Left renal pelvis (tissue), 4 donors: ENCODE results near the gene TMEM17. TPM values are rescaled to one million over a fixed set of nuclear protein-coding genes. Genes with fewer than 3 reads are reported as not detected.

Experiments
- DNase-seq, 4 donors: peaks; one replicate each; pipeline ENCODE4 v3.0.0-alpha.2; 2013; ENCODE audit warnings: low read depth in 4 of 4, low spot score in 3 of 4
- polyA plus RNA-seq, 4 donors: library from polyadenylated mRNA; unstranded; fragments of 120-200 nt; gene quantifications; one replicate each; pipeline ENCODE4 v1.2.1, GENCODE V29; 2013; ENCODE audit not compliant: insufficient read length in 4 of 4

Gene TMEM17
- polyA plus RNA-seq, 4 donors = 5.1 to 6.5 (median 6.1) TPM

DNA sequence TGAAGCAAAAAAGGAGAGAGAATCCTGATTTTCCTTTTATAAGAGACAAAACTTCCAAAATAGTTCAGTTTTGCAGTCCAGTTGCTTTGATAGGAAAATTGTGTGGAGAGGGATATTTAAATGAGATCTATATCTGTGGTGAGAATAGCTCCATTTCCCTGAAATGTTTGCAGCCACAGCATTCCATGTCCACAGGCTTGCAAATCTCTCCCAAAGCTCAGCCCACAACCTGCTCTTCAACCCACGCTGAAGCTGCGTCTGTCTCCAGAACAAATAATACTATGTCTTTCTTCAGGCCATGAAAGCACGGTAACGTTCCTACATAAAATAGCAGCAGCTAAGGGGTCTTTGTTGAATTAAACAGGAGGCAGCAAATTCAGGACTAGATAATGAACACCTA lies 31.8 kb downstream of the TMEM17 start:
- DNase-seq = no peak

DNA sequence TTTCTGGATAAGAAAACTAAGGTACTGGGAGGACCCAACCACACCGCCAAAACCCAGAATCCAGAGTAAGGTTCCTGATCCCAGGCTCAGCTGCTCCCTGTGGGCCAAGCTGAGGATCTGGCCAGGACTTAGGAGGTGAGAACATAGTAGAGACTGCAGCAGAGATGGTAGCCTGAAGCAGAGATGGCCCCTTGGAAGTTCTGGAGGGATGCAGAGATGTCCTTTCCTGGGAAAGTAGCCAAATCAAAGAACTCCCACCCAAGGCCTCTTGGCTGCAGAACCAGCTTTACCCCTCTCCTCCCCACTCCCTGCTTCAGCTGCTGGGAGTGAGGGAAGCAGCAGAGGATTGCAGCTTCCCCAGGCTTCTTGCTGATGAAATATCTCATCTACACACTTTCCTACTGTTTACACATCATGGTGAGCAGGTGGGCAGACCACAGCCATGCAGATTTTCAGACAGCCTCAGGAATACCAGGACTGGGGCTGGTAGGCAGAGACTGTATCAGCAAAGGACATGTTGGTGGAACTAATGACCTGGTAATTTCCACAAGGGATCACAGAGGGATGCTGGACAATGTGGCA lies 32.7 kb downstream of the TMEM17 start:
- DNase-seq = no peak

DNA sequence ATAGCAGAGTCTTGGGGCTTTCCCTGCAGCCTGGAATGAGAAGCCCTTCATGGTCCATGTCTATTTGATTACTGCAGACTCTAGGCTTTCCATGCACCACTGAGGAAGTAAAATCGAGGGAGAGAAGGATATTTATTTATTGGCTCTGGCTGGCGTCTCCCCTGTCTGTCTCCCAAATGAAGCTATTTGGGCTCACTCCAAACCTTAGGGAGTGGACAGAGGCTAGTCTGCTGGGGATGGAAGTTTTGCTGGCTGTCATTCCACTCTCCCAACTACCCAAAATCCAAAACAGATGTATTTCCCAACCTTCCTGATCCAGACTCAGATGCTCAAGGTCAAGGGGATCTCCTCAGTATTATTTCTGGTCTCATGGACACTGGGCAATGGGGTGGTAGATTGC lies 33.7 kb downstream of the TMEM17 start:
- DNase-seq = no peak

DNA sequence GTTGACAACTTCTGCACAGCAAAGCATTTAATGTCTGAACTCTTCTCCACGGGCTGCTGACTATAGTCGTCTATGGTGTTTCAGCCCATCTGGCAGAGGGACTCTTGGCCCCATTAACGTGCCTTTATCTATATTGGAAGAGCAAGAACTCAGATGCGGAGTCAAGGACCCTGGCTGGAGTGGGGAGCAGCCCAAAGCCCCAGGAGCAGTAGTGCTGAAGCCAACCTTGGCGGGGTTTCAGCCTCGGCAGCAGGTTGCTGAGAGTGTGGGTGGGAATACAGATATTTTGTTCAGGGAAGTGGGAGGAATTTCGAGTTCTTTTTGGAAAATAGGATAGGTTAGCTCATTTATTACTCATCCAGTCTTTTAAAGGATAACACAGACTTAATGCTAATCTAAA lies 34.2 kb downstream of the TMEM17 start:
- no peak for DNase-seq

DNA sequence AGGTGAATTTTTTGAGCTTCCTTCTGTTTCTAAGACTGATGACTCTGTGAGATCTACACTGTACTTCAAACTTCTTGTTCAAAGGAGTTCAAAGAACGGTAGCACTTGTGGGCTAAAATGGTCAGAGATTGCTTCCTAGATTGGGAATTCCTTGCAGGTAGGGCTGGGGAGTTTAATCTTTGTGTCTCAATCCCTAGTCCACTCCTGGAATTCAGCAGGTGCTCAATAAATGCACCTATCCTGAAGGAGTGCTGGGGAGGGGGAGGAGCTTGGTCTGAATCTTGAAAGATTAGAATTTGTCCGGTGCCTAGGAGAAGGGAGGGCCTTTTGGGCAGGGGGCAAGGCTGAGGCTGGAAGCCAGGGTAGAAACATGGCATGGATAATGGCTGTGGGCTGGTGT lies 34.6 kb downstream of the TMEM17 start:
- DNase-seq = no peak

DNA sequence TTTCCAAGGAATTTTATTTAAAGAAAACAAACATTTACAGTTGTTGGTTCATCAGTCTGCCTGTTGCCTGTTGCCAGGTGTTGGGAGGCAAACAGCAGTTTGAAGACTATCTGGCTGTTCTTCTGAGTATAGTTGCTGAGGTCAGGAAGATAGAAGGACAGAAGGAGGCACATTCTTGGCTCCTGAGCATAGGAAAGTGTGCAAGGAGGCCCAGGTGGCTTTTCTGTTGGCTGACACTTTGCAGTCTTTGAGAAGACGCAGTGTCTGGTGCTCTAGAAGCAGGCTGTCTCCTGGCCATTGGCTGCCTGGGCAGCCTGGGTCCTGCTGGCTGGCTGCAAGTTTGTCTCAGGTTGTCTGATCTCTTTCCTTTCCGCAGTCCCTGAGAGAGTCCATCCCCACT lies 36.4 kb downstream of the TMEM17 start:
- no peak for DNase-seq

DNA sequence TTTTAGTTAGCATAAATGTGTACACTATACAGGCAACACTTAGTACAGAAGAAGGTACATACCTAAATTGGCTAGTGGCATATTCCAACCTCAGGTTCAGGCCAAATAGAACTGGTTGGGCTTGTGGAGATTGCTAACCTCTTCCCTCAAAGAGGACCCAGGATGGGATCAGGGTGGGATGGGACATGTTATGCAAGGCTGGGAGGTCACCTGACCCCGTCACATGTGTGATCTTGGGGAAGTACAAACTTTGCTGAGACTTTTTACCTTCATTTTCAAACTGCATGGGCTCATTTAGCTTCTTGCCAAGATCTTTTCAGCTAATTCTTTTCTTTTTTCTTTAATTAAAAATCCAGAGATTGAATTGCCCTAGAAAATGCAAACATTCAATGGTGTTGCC lies 36.9 kb downstream of the TMEM17 start:
- DNase-seq = no peak

DNA sequence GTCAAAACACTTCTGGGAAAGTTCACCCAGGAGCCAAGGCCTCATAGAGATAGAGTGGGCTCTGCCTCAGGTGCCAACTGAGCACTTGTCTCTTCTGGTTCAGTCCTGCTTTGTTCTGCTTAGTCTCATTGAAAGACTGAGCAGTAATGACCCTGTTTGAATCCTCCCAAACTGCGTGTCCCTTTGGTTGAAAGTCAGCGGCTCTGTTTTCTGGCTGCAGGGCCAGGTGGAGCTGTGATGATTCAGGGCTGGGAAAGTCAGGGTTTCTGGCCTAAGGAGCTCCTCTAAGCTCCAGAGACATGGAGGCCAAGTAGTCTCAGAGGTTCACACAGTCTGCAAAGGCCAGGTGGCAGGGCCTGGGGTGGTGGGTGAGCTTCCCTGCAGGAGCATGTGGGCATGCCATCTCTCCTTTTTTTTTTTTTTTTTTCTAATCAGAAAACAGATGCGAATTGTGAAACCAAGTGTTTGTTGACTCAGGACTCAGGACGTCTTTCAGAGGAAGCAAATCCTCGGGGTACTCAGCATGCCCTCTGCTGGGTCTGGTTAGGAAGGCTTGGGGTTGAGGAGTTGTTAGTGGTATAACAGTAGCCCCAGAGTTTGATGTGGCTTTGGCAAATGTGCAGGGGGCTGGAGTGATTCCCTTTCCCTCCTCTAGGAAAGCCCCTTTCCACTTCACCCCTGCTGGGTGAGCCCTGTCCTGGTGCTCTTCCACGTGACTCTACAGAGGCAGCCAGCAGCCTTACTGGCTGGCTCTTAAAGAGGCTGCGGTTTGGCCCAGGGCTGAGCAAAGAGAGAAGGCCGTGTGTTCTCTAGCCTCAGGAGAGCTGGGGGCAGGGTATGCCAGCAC lies 38.3 kb downstream of the TMEM17 start:
- DNase-seq = no peak

DNA sequence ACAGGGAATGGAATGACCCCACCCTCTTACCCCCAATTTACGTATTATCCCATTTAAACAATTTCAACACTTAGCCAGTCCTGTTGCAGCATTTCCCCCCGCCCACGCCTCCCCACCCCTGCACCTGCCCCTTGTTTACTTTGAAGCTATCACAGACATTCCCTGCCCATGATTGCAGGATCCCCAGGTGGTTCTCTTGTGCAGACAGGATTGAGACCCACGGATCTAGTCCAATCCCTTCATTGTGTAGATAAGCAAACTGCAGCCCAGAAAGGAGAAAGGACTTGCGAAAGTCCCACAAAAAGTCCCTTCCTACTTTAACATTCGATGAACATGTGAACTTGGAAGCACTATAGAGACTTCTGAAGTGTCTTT lies 38.9 kb downstream of the TMEM17 start:
- DNase-seq = no peak

DNA sequence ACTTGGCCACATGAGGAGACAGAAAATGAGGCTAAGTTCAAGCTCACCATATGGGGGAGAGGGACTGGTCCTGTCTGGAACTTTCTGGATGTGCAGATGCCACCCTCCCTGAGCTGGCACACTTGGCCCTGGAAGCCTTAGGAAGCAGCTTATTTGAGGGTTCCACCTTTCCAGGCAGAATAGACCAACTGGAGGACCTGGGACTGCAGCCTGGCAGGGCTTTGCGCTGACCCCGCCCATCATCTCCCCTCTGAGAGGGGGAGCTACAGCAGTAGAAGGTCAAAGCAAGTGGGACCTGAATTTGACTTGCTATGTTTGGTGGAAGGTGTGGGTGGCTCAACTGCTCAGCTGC lies 39.5 kb downstream of the TMEM17 start:
- DNase-seq = no peak

DNA sequence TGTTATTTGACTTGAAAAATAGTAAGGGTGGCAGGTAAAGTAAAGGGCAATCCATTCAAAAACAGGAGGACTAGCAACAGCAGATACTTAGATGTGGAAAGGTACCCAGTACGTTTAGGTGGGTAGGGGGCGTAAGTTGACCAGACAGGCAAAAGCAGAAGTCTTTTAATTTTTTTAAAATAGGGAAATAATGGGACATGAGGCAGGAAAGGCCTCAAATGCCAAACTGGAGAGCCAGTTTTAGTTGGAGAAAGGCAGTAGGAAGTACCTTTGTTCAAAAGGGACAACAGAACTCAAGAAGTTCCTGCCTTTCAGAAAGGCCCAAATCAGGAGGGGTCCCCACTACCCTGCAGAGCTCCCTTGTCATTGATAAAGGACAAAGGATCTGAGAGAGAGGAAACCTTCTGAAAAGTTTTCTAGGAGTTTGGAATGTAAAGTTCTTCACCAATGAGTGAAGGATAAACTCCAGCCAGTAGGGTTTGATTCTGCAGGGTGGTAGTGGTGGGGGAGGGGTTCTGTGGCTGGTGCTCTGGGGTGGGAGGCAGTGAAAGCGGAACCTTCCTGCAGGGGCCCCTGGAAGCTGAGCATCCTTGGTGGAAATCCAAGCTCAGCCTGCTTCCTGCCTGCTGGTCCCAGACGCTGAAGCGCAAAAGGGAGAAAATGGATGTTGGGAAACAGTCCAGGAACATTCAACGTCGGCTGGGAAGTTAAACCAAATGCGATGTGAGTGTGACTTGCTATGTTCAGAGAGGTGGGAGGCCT lies 40.1 kb downstream of the TMEM17 start:
- no peak for DNase-seq

DNA sequence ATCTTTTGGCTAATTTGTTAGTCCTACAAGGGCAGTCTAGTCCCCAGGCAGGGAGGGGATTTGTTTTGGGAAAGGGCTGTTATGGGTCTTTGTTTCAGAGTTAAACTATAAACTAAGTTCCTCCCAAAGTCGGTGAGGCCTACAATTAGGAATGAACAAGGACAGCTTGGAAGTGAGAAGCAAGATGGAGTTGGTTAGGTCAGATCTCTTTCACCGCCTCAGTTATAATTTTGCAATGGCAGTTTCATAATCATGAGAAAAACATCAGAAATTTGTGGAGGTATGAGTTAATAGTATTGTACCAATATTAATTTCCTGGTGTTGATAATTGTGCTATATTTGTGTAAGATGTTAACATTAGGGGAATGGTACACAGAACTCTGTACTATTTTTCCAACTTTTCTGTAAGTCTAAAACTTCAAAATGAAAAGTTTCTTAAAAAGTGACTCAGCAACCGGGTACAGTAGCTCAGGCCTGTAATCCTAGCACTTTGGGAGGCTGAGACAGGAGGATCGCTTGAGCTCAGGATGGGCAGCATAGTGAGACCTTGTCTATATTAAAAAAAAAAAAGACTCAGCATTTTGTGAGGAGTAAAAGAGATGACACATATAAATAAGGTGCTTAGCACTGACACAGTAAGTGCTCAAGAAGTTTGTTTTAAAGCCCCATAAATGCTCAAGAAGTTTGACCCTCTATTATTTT lies 40.8 kb downstream of the TMEM17 start:
- DNase-seq = no peak

DNA sequence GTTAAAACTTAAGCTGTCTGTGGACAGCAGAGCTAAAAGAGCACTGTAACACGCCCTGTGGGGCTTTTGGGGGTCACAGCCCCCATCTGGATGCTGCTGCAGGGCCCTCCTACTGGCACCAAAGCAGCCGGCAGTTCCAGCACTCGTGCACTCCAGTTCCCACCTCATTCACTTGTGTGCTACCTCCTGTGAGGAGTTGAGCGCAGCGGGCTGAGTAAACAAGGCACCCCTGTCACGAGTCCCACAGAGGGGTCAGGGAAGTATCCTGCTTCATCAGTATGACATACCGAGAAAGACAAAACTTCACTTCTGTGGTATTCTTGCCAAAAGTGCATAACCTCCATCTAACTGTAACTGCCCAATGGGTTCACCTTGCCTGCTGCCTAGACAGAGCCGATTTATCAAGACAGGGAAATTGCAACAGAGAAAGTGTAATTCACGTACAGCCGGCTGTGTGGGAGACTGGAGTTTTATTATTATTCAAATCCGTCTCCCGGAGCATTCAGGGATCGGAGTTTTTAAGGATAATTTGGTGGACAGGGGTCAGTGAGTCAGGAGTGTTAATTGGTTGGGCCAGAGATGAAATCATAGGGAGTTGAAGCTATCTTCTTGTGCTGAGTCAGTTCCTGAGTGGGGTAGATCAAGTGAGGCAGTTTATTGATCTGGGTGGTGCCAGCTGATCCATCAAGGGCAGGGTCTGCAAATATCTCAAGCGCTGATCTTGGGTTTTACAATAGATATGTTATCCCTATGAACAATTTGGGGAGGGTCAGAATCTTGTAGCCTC lies 41.6 kb downstream of the TMEM17 start:
- no peak for DNase-seq

DNA sequence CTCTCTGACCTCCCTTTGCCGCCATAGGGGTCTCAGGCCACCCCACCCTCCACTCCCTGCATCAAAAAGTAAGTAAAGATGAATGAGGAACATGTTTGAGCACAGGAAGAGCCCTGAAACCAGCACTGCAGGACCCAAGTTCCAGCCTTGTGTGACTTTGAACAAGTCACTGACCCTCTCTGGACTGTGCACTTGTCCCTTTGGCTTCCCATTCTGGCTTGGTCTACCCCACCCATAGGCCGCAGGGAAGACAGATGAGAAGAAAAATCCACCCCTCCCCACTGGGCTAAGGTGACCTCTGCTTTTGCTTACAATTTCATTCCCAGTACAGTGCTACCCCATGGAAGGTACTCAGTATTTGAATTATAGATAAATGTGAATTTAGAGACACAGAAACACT lies 43.8 kb downstream of the TMEM17 start:
- DNase-seq = no peak

DNA sequence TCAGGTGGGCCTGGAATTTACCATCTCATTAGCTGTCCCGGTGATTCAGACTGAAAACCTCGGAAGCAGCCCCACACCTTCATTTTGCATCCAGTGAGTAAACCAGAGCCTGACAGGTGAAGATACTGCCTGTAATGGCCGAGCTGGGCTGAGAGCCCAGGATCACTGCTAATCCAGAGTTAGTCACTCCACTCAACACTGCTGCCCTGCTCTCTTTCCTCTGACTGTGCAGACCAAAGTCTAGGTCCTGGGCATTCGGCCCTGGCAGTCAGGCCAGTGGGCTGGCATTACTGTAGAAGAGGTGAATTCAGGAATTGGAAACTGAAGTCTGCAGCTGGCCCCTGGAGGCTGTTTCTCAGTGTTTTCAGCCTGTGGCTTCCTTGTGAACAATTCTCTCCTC lies 44.3 kb downstream of the TMEM17 start:
- DNase-seq = no peak

DNA sequence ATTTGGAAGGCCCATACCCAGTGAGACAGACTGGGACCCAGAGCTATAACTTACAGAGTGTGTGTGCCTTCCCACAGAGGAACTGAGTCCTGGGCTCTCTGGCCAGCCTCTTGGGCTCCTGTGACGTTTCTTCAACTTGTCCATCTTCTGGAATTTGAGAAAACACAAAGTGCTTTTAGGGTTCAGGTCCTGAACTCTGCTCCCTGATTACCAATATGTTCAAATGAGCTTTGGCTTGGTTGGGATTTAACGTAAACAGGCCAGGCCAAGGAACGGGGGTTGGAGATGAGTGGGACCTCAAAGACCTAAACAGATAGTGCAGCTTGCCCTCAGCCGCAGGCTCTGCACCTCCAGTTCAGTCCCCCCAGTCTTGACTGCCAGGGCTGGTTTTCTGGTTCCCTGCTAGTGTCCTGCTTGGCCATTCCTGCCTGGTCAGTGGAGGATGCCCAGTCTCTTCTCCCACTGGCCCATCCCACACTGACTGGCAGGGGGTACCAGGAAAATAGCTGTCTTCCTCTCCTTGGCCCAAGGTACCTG lies 44.9 kb downstream of the TMEM17 start:
- DNase-seq = no peak

DNA sequence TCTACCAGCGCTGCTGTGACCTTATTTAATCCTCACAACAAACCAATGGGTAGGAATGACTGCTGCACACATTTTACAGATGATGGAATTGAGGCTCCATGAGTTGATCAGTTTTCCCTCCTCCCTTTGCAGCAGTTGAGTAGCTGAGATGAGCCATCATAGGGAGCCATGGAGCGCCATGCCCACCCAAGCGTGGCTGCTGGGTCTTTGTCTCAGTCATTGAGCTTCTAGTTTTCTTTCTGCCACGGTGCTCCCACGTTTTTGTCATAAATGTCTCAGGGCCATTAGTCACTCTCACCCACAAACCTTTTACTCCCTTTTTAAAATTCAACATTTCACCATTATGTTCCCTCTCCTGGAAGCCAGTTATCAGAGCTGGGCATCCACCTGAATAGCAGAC lies 45.8 kb downstream of the TMEM17 start:
- DNase-seq = no peak

DNA sequence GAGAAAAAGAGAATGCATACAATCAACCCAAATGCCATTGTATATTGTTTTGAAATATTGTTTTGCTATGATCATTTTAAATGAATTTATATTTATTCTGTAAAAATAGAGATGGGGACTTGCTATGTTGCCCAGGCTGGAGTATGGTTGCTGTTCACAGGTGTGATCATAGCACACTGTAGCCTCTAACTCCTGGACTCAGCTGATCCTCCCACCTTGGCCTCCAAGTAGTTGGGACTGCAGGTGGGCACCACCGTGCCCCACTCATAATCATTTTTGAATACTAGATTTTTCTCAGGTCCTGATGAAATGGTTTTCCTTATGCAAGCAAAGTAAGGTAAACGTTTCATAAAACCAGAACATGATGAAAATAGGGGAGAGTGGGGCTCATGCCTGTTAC lies 46.3 kb downstream of the TMEM17 start:
- DNase-seq = no peak

DNA sequence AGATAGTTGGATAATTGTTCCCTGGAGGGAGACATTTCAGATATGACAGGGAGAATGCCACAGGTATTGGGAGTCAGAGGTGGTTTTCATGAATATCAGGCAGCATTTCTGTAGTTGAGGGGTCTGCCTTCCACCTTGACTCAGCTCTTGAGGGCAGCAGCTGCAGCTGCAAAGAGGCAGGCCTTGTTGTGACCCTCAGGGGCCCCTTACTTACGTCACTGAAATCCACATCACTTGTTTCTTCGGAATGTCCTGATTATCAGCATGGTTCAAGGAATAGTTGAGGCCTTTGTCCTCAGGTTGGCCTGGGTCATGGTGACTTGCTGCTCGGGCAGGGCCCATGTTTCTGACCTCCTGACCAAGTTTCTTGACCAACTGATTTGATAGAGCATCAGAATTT lies 46.9 kb downstream of the TMEM17 start:
- no peak for DNase-seq

DNA sequence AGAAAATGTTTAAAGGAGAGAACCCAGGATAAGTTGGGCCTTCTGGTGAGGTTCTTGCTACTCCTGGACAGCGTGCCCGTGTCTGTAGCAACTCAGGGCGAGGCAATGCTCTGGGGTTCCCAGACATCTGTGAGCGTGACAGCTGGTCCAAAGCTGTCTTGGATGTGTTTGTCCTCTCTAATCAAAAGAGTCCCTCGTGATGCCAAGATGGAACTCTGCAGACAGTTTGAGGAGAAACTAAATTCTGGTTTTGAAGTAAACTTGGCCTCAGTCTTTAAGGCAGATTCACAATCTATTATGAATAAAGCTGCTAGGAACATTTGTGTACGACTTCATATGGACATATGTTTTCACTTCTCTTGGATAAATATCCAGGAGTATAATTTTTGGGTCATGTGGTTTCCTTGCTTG lies 47.3 kb downstream of the TMEM17 start:
- no peak for DNase-seq
